Testis (tissue), 3 donors: ENCODE results near the gene DOK3. TPM values are rescaled to one million over a fixed set of nuclear protein-coding genes. Genes with fewer than 3 reads are reported as not detected.

Experiments
- DNase-seq: peaks from one replicate; pipeline ENCODE4 v3.0.0-alpha.2; 2019
- H3K27ac ChIP-seq, 2 donors: fragments of 200-600 bp; sonication (generic); one replicate each; pipeline ENCODE4 v1.5.1; 2019
- H3K27me3 ChIP-seq: fragments of 200-600 bp; sonication (generic); one replicate; pipeline ENCODE4 v1.5.1; 2019
- H3K36me3 ChIP-seq: fragments of 200-600 bp; sonication (generic); one replicate; pipeline ENCODE4 v1.5.1; 2017; ENCODE audit warnings: low read depth; ENCODE audit errors: missing control alignments
- H3K4me1 ChIP-seq: fragments of 200-600 bp; sonication (generic); one replicate; pipeline ENCODE4 v1.5.1; 2019
- H3K4me3 ChIP-seq, 2 donors: fragments of 200-600 bp; sonication (generic); one replicate each; pipeline ENCODE4 v1.5.1; 2017 to 2019
- H3K9me3 ChIP-seq: fragments of 200-600 bp; sonication (generic); one replicate; pipeline ENCODE4 v1.5.1; 2017
- CTCF ChIP-seq, 3 experiments: fragments of 450-650 bp in 2 of 3; fragments of 200-600 bp in 1 of 3; sonication (generic) in 1 of 3; IDR thresholded peaks; one replicate each; pipeline ENCODE4 v1.5.1; 2016 to 2019; ENCODE audit warnings: antibody characterized with exemption in 3 of 3, mild to moderate bottlenecking in 2 of 3, moderate library complexity in 1 of 3
- POLR2A ChIP-seq: fragments of 450-650 bp; IDR thresholded peaks from one replicate; pipeline ENCODE4 v1.6.1; 2017; ENCODE audit warnings: antibody characterized with exemption, mild to moderate bottlenecking, moderate library complexity
- WGBS, 2 donors: methylation state at CpG; one replicate each; pipeline ENCODE4 v1.1.5; 2018; 5-methylcytosine and 5-hydroxymethylcytosine counted together
- intact Hi-C: fragments of 100-400 bp; cut with DNase I; formaldehyde crosslinking; loops from one replicate; pipeline ENCODE4 v1.15.1; 2023; ENCODE audit warnings: low total_unique reads
- polyA plus RNA-seq: library from polyadenylated mRNA; stranded (reverse); fragments of 350-450 nt; fragmentation: Illumina TruSeq; extraction: RNeasy Lipid Tissue Mini Kit (QIAGEN cat#74804); gene quantifications from one replicate; pipeline ENCODE4 v1.2.3, GENCODE V29; 2014; ENCODE audit warnings: low read depth, low replicate concordance; ENCODE audit not compliant: insufficient read depth
- total RNA-seq, 2 donors: library from RNA; depleted of rRNA; stranded (reverse); fragments of >200 nt; gene quantifications; one replicate each; pipeline ENCODE4 v1.2.3, GENCODE V29; 2016

Gene DOK3
- total and polyA plus RNA-seq, 3 donors from 2014 or later: 10.4 to 18.7 (median 10.7) TPM

GRCh38 chr5:177542816-177543465 lies 33.3 kb upstream of the DOK3 start:
- TF ChIP-seq POLR2A (no peak), CTCF (IDR thresholded peaks at IDR 0.05) (no peak)
- WGBS, 2 donors: 91 to 96% methylated on average over 4 of the region's 4 CpGs
- H3K4me1 ChIP-seq: peaks cover 13% of the 10 kb centered on the region
- intact Hi-C loops: no loop called here
- no peaks in the 10 kb centered on the region for H3K36me3 ChIP-seq
- H3K9me3 ChIP-seq: no peaks in the 10 kb centered on the region
- no peak for DNase-seq
- no peak overlapping the region for H3K27ac ChIP-seq
- H3K4me3 ChIP-seq: no peak overlapping the region
- H3K27me3 ChIP-seq: no peaks in the 10 kb centered on the region

GRCh38 chr5:177540438-177540837 lies 30.8 kb upstream of the DOK3 start:
- Histone ChIP-seq H3K4me1 (peaks cover 31% of the 10 kb centered on the region), H3K27me3 (no peaks in the 10 kb centered on the region), H3K9me3 (no peaks in the 10 kb centered on the region), H3K4me3 (no peak overlapping the region), H3K36me3 (no peaks in the 10 kb centered on the region), H3K27ac (no peak overlapping the region)
- TF ChIP-seq POLR2A (no peak), CTCF (IDR thresholded peaks at IDR 0.05) (no peak)
- 82 to 97% methylated on average over 3 of the region's 3 CpGs for WGBS, 2 donors
- intact Hi-C loops: no loop called here
- DNase-seq: no peak

GRCh38 chr5:177539411-177539810 lies 29.8 kb upstream of the DOK3 start:
- H3K27me3 ChIP-seq: no peaks in the 10 kb centered on the region
- no peaks in the 10 kb centered on the region for H3K36me3 ChIP-seq
- DNase-seq: no peak
- WGBS, 2 donors: 71 to 76% methylated on average over 2 of the region's 2 CpGs
- H3K4me3 ChIP-seq: no peak overlapping the region
- no peaks in the 10 kb centered on the region for H3K9me3 ChIP-seq
- TF ChIP-seq CTCF (IDR thresholded peaks at IDR 0.05) (no peak), POLR2A (no peak)
- intact Hi-C loops: no loop called here
- peak overlapping the region in 1 of 2 donors; percentile 30 for H3K27ac ChIP-seq
- H3K4me1 ChIP-seq: peaks cover 31% of the 10 kb centered on the region

DNA sequence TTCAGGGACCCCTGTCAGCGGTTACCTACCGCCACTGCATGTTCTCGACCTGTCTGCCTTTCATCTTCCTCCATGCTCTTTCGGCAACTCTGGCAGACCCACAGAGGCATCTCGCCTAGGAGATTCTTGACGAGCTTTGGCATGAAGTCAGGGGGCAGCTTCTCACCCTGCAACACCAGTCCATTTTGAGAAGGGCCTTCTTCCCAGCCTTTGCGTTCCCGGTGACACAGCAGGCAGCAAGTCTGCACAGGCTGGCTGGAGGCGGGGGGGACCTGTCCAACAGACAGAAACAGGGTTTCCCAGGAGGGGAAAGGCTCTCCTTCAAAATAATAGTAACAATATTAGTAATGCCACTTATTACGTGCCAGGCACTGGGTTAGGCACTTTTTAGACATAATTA lies 29.2 kb upstream of the DOK3 start:
- H3K4me3 ChIP-seq: no peak overlapping the region
- no peak for DNase-seq
- WGBS, 2 donors: 87 to 92% methylated on average over 10 of the region's 10 CpGs
- no peak overlapping the region for H3K27ac ChIP-seq
- no peak for TF ChIP-seq POLR2A
- TF ChIP-seq CTCF (IDR thresholded peaks at IDR 0.05): no peak
- no peaks in the 10 kb centered on the region for H3K9me3 ChIP-seq
- H3K36me3 ChIP-seq: no peaks in the 10 kb centered on the region
- intact Hi-C loops: no loop called here
- peaks cover 31% of the 10 kb centered on the region for H3K4me1 ChIP-seq
- H3K27me3 ChIP-seq: no peaks in the 10 kb centered on the region
